Lung (tissue), 12 donors: ENCODE measurements around the gene UAP1L1. TPM values are rescaled to one million over a fixed set of nuclear protein-coding genes. Genes with fewer than 3 reads are reported as not detected.

Source experiments
- ATAC-seq: fragments of 200-7000 bp; cut with Tn5 transposase; one replicate; pipeline ENCODE4 v1.9.1; 2020; ENCODE audit warnings: moderate number of reproducible peaks; ENCODE audit not compliant: insufficient read depth, low FRiP score
- DNase-seq, 3 donors: peaks; one replicate each; pipeline ENCODE4 v3.0.0-alpha.2; 2013 to 2017
- H3K27ac ChIP-seq, 2 donors: one replicate each; pipeline ENCODE4 v1.5.1; 2013; ENCODE audit warnings: mild to moderate bottlenecking in 2 of 2, moderate library complexity in 2 of 2, control low read depth in 1 of 2, inconsistent platforms in 1 of 2, low read depth in 1 of 2, low read length in 1 of 2
- H3K27me3 ChIP-seq, 3 donors: one replicate each; pipeline ENCODE4 v1.5.1; 2013; ENCODE audit warnings: low read length in 2 of 3; ENCODE audit not compliant: control insufficient read depth in 3 of 3, insufficient read depth in 3 of 3
- H3K36me3 ChIP-seq, 4 donors: one replicate each; pipeline ENCODE4 v1.5.1; 2013; ENCODE audit warnings: low read length in 4 of 4, mild to moderate bottlenecking in 1 of 4, moderate library complexity in 1 of 4; ENCODE audit not compliant: control insufficient read depth in 4 of 4, insufficient read depth in 4 of 4
- H3K4me1 ChIP-seq, 5 donors: one replicate each; pipeline ENCODE4 v1.5.1; 2013; ENCODE audit warnings: low read length in 5 of 5, mild to moderate bottlenecking in 2 of 5, moderate library complexity in 1 of 5; ENCODE audit not compliant: control insufficient read depth in 5 of 5, insufficient read depth in 5 of 5
- H3K4me3 ChIP-seq: one replicate; pipeline ENCODE4 v1.5.1; 2013; ENCODE audit warnings: mild to moderate bottlenecking, control low read depth, moderate library complexity
- H3K9ac ChIP-seq, 2 donors: one replicate each; pipeline ENCODE4 v1.5.1; 2013; ENCODE audit warnings: low read length in 2 of 2, control low read depth in 1 of 2; ENCODE audit not compliant: insufficient read depth in 1 of 2
- H3K9me3 ChIP-seq, 4 donors: one replicate each; pipeline ENCODE4 v1.5.1; 2013; ENCODE audit warnings: low read length in 3 of 4, mild to moderate bottlenecking in 1 of 4, moderate library complexity in 1 of 4; ENCODE audit not compliant: control insufficient read depth in 4 of 4, insufficient read depth in 3 of 4
- CTCF ChIP-seq: IDR thresholded peaks from 2 replicates; pipeline ENCODE4 v1.5.1; 2012; ENCODE audit warnings: mild to moderate bottlenecking; ENCODE audit errors: control extremely low read depth, extremely low read depth
- WGBS, 2 donors: extraction: QIAGEN DNeasy Blood & Tissue Kit; methylation state at CpG; one replicate each; pipeline ENCODE4 v1.1.7; 2013; 5-methylcytosine and 5-hydroxymethylcytosine counted together
- polyA plus RNA-seq, 2 donors: library from polyadenylated mRNA; stranded (reverse); fragments of 200-250 nt; gene quantifications; one replicate each; pipeline ENCODE4 v1.2.1, GENCODE V29; 2013
- total RNA-seq, 2 donors: library from RNA; depleted of rRNA in 1 of 2; stranded (reverse); fragments of >200 nt in 1 of 2; gene quantifications; one replicate each; pipeline ENCODE4 v1.2.1, GENCODE V29; 2014 to 2021
- donor health status: control.
- donor health status: control.
- donor health status: Bipolar disorder and iron deficiency.
- donor health status: healthy.
- donor health status: DM: yes; HTN: yes; CAD: no.

The UAP1L1 gene
- total and polyA plus RNA-seq, 4 donors, result 12.2 to 35.5 (median 17.1) TPM

- no peak overlapping the region for H3K9ac ChIP-seq
- no peak for TF ChIP-seq CTCF
- peak overlapping the region in 1 of 2 donors; percentile 48 for H3K27ac ChIP-seq
- DNase-seq (peak; percentile 39 to 52 (median 42)), ATAC-seq (no peak)
- H3K9me3 ChIP-seq, result no peaks in the 10 kb centered on the region
- peaks cover 0 to 14% (median 0%) of the 10 kb centered on the region in 5 donors for H3K4me1 ChIP-seq
- peaks cover 0 to 16% (median 7%) of the 10 kb centered on the region in 3 donors for H3K27me3 ChIP-seq
- H3K4me3 ChIP-seq, result no peak overlapping the region
- 32 to 42% methylated on average over 12 to 16 of the region's 16 CpGs for WGBS, 2 donors
- H3K36me3 ChIP-seq, result peaks cover 0 to 15% (median 0%) of the 10 kb centered on the region in 4 donors
Measured at GRCh38 chr9:137041124-137041523, 36.2 kb upstream of the UAP1L1 start.

- TF ChIP-seq CTCF, result no peak
- peaks cover 8 to 26% (median 20%) of the 10 kb centered on the region in 3 donors for H3K27me3 ChIP-seq
- H3K9ac ChIP-seq, result no peak overlapping the region
- peak overlapping the region; percentile 24 to 72 for H3K27ac ChIP-seq
- peaks cover 0 to 14% (median 0%) of the 10 kb centered on the region in 5 donors for H3K4me1 ChIP-seq
- ATAC-seq (no peak), DNase-seq (no peak)
- H3K9me3 ChIP-seq, result no peaks in the 10 kb centered on the region
- H3K4me3 ChIP-seq, result no peak overlapping the region
- 66 to 72% methylated on average over 36 of the region's 36 CpGs for WGBS, 2 donors
- peaks cover 0 to 13% (median 0%) of the 10 kb centered on the region in 4 donors for H3K36me3 ChIP-seq
Measured at GRCh38 chr9:137042751-137043727, 34.3 kb upstream of the UAP1L1 start.

- ATAC-seq, result no peak
- Histone ChIP-seq H3K27ac (peak overlapping the region in 1 of 2 donors; percentile 74), H3K27me3 (peaks cover 8 to 32% (median 23%) of the 10 kb centered on the region in 3 donors), H3K4me3 (no peak overlapping the region), H3K9me3 (peaks cover 0 to 1% (median 0%) of the 10 kb centered on the region in 4 donors), H3K9ac (no peak overlapping the region), H3K36me3 (peaks cover 0 to 10% (median 0%) of the 10 kb centered on the region in 4 donors), H3K4me1 (peaks cover 0 to 14% (median 0%) of the 10 kb centered on the region in 5 donors)
- no peak for DNase-seq
- 49 to 63% methylated on average over 12 of the region's 12 CpGs for WGBS, 2 donors
- no peak for TF ChIP-seq CTCF
Measured at GRCh38 chr9:137044037-137044436, 33.3 kb upstream of the UAP1L1 start.
